Stomach (tissue), 9 donors: ENCODE data around the gene ORM1. TPM values are rescaled to one million over a fixed set of nuclear protein-coding genes. Genes with fewer than 3 reads are reported as not detected.

ENCODE experiments used
- DNase-seq, 2 donors: peaks; one replicate each; pipeline versions ENCODE4 v3.0.0 to v3.0.0-alpha.2; 2013 to 2019
- H3K27ac ChIP-seq, 5 donors: fragments of 200-600 bp in 4 of 5; sonication (generic) in 4 of 5; one replicate each; pipeline ENCODE4 v1.5.1; 2013 to 2019; ENCODE audit warnings: mild to moderate bottlenecking in 1 of 5, moderate library complexity in 1 of 5
- H3K27me3 ChIP-seq, 3 donors: fragments of 200-600 bp; sonication (generic); one replicate each; pipeline ENCODE4 v1.5.1; 2017 to 2019; ENCODE audit warnings: mixed run types in 1 of 3
- H3K36me3 ChIP-seq, 4 donors: fragments of 200-600 bp; sonication (generic); 1 replicate in 3 of 4; 2 replicates in 1 of 4; pipeline ENCODE4 v1.5.1; 2016 to 2019
- H3K4me1 ChIP-seq, 4 donors: fragments of 200-600 bp; sonication (generic); one replicate each; pipeline ENCODE4 v1.5.1; 2016 to 2019
- H3K4me3 ChIP-seq, 4 donors: fragments of 200-600 bp; sonication (generic) in 3 of 4; one replicate each; pipeline ENCODE4 v1.5.1; 2016 to 2019; ENCODE audit warnings: mild to moderate bottlenecking in 1 of 4
- H3K9me3 ChIP-seq, 4 donors: fragments of 200-600 bp; sonication (generic); one replicate each; pipeline ENCODE4 v1.5.1; 2016 to 2019
- EP300 ChIP-seq: sonication (generic); formaldehyde crosslinking; IDR thresholded peaks from one replicate; pipeline ENCODE4 v1.6.1; 2017; ENCODE audit warnings: antibody characterized with exemption
- POLR2A ChIP-seq, 4 donors: fragments of 450-650 bp; IDR thresholded peaks; one replicate each; pipeline ENCODE4 v1.6.1; 2016; ENCODE audit warnings: antibody characterized with exemption in 4 of 4, control low read depth in 2 of 4, mild to moderate bottlenecking in 1 of 4, moderate library complexity in 1 of 4
- POLR2AphosphoS5 ChIP-seq, 3 donors: sonication (generic); formaldehyde crosslinking; IDR thresholded peaks; one replicate each; pipeline ENCODE4 v1.6.1; 2016; ENCODE audit warnings: antibody characterized with exemption in 3 of 3
- WGBS, 5 donors: extraction: QIAGEN DNeasy Blood & Tissue Kit in 3 of 5; methylation state at CpG; one replicate each; pipeline versions ENCODE4 v1.1.5 to v1.1.7; 2013 to 2018; 5-methylcytosine and 5-hydroxymethylcytosine counted together
- intact Hi-C: fragments of 100-400 bp; cut with DNase I; formaldehyde crosslinking; loops from one replicate; pipeline ENCODE4 v1.15.1; 2023; ENCODE audit warnings: low total_unique reads
- polyA plus RNA-seq, 3 donors: library from polyadenylated mRNA; stranded (reverse); fragments of 200-250 nt; gene quantifications; one replicate each; pipeline ENCODE4 v1.2.3, GENCODE V29; 2013
- total RNA-seq, 5 donors: library from RNA; depleted of rRNA; stranded (reverse); fragments of >200 nt; gene quantifications; one replicate each; pipeline versions ENCODE4 v1.1.0 to v1.2.3, GENCODE V29; 2014 to 2016
- TF ChIP-seq, protein P1 (sequence below), 7 experiments: fragments of 450-650 bp in 4 of 7; fragments of 200-600 bp in 3 of 7; sonication (generic) in 3 of 7; IDR thresholded peaks; one replicate each; pipeline ENCODE4 v1.5.1; 2016 to 2019; ENCODE audit warnings: antibody characterized with exemption in 7 of 7, control low read depth in 2 of 7, mild to moderate bottlenecking in 1 of 7
- donor health status: healthy with polysubstance abuse.
- donor health status: Bipolar disorder and iron deficiency.
- donor health status: healthy.

The ORM1 gene
- total and polyA plus RNA-seq, 8 donors = 1.6 to 14.8 (median 2.9) TPM; not detected in 3

DNA sequence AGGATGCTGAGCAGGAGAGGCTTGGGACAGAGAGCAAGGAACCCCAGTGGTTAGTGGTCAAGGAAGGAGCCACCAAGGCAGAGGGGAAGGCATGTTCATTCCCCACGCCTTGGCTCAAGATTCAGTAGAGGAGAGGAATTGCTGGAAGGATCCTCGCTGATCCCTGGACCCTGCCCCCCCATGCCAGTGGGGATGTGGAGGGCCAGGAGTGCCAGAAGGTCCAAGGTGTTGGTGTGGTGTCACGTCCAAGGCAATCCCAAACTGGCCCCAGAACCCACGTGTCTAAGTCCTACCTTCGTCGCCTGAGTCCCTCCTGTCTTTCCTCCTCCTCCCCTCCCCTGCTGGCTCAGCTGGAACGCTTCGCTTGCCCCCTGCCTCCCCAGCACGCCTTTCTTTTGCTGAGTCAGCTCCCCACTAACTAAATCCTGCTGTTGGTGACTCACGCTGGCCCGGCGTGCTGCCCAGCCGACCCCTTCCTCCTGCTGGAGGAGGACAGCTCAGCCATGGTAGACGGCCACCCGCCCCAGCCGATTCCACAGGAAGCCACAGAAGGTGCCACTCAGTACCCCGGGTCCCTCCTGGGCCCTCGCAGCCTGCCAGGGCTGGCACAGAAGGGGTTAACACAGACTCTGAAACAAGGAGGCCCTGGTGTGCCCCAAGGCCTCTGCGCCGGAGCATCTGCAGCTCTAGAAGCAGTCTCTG is 37.6 kb upstream of the ORM1 start:
- peaks cover 0 to 9% (median 0%) of the 10 kb centered on the region in 4 donors for H3K4me1 ChIP-seq
- no peak overlapping the region for H3K4me3 ChIP-seq
- TF ChIP-seq POLR2A (IDR thresholded peaks at IDR 0.05) (no peak), POLR2AphosphoS5 (IDR thresholded peaks at IDR 0.05) (no peak), EP300 (no peak)
- TF ChIP-seq, protein P1, sequence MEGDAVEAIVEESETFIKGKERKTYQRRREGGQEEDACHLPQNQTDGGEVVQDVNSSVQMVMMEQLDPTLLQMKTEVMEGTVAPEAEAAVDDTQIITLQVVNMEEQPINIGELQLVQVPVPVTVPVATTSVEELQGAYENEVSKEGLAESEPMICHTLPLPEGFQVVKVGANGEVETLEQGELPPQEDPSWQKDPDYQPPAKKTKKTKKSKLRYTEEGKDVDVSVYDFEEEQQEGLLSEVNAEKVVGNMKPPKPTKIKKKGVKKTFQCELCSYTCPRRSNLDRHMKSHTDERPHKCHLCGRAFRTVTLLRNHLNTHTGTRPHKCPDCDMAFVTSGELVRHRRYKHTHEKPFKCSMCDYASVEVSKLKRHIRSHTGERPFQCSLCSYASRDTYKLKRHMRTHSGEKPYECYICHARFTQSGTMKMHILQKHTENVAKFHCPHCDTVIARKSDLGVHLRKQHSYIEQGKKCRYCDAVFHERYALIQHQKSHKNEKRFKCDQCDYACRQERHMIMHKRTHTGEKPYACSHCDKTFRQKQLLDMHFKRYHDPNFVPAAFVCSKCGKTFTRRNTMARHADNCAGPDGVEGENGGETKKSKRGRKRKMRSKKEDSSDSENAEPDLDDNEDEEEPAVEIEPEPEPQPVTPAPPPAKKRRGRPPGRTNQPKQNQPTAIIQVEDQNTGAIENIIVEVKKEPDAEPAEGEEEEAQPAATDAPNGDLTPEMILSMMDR (IDR thresholded peaks at IDR 0.05) = no peak
- peaks cover 0 to 7% (median 0%) of the 10 kb centered on the region in 4 donors for H3K36me3 ChIP-seq
- no peak overlapping the region for H3K27ac ChIP-seq
- intact Hi-C loops = loop anchor here (5.0 kb wide), 1 partner anchor 198 kb away; no protein-coding TSS in a partner anchor
- H3K27me3 ChIP-seq = no peaks in the 10 kb centered on the region
- H3K9me3 ChIP-seq = no peaks in the 10 kb centered on the region
- WGBS, 5 donors = 54 to 70% (median 69%) methylated on average over 13 to 20 of the region's 20 CpGs
- peak in 1 of 2 donors; percentile 85 for DNase-seq

DNA sequence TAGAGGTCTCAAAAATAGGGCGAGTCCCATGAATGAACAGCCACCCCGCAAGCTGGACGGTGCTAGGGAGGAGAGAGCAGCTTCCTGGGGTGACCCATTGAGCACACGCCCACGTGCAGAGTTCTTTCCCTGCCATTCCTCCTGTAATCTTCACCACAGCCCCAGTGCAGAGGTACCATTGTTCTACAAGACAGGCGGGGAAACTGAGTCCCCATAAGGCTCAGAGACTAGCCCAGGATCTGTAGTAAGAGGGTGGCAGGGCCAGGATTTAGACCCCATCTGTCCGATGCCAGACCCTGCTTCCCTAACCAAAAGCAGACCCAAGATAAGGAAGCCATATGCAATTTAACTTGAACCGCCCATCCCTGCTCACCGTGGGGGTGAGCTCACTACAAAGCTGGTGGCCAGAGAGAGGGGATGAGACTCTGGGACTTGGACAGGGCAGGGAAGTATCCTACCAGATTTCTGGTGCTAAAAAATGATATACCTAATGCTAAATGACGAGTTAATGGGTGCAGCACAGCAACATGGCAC is 36.7 kb upstream of the ORM1 start:
- no peaks in the 10 kb centered on the region for H3K27me3 ChIP-seq
- no peak overlapping the region for H3K4me3 ChIP-seq
- TF ChIP-seq, protein P1 (IDR thresholded peaks at IDR 0.05) = no peak
- no peak for TF ChIP-seq POLR2A (IDR thresholded peaks at IDR 0.05)
- TF ChIP-seq EP300 = no peak
- no peak for TF ChIP-seq POLR2AphosphoS5 (IDR thresholded peaks at IDR 0.05)
- no peak overlapping the region for H3K27ac ChIP-seq
- H3K36me3 ChIP-seq = peaks cover 0 to 7% (median 0%) of the 10 kb centered on the region in 4 donors
- H3K4me1 ChIP-seq = peaks cover 0 to 9% (median 0%) of the 10 kb centered on the region in 4 donors
- 81 to 88% (median 83%) methylated on average over 10 of the region's 10 CpGs for WGBS, 5 donors
- no peaks in the 10 kb centered on the region for H3K9me3 ChIP-seq
- intact Hi-C loops = loop anchor here (5.0 kb wide), 1 partner anchor 199 kb away; no protein-coding TSS in a partner anchor
- no peak for DNase-seq

DNA sequence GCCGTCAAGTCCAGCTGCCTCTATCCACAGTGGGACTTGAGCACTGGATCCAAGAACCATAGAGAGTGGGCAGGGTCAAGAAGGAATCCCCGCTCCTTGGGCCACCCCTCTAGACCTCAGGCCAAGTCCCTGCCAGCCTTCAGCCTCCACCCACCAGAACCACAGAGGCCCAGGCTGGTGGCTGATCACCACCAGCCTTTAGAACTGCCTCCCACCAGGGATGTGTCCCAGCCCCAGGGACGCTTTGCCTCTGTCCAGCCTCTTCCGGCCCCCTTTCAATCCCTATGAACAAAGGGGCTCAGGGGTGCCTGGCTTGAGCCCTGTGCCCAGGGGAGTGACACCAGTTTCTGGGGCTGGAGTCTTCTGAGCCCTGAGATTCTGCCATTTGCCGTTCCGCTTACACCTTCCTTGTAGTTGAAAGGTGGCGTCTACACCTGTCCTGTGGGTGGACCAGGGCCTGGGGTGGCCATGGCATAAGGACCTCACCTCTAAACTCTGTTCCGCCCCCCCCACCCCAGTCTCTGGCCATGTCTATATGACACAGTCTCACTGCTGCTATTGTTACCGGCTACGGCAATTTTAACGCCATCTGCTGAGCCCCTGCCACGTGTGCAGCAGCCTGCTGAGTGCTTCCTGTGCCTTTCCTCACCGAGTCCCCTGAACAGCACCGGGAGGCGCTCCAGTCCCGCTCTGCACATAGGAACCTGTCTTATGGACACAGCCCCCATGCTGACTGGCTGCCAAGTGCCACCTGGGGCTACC is 35.7 kb upstream of the ORM1 start:
- no peak overlapping the region for H3K4me3 ChIP-seq
- intact Hi-C loops = loop anchor here (5.0 kb wide), 1 partner anchor 200 kb away; no protein-coding TSS in a partner anchor
- 82 to 96% (median 85%) methylated on average over 12 to 16 of the region's 16 CpGs for WGBS, 5 donors
- no peak for DNase-seq
- H3K36me3 ChIP-seq = peaks cover 0 to 8% (median 3%) of the 10 kb centered on the region in 4 donors
- TF ChIP-seq, protein P1 (IDR thresholded peaks at IDR 0.05) = no peak
- TF ChIP-seq POLR2A (IDR thresholded peaks at IDR 0.05) (no peak), EP300 (no peak), POLR2AphosphoS5 (IDR thresholded peaks at IDR 0.05) (no peak)
- H3K9me3 ChIP-seq = no peaks in the 10 kb centered on the region
- H3K4me1 ChIP-seq = peaks cover 0 to 9% (median 0%) of the 10 kb centered on the region in 4 donors
- no peak overlapping the region for H3K27ac ChIP-seq
- H3K27me3 ChIP-seq = no peaks in the 10 kb centered on the region

DNA sequence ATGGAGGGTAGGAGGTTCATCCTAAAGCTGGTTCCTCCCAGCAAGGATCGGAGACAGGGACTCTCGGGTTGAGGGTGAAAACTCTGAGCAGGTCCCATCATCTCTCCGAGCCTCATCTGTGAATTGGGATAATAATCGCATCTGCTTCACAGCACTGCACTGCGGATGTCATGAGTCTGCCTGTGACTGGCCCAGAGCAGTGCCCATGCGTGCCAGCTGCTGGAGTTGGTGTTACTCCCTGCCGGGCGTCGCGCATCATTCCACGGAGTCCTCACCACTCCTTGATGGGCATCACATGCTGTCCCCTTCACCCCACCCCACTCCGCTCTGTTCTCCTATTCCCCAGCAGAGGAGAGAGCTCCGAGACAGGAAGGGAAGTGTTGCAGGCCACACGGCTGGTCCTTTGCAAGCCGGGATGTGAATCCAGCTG is 35.1 kb upstream of the ORM1 start:
- 78 to 87% (median 83%) methylated on average over 15 of the region's 15 CpGs for WGBS, 5 donors

More for the DNA sequence above, 35.1 kb upstream of the ORM1 start:
- peaks cover 0 to 14% (median 8%) of the 10 kb centered on the region in 4 donors for H3K36me3 ChIP-seq
- no peaks in the 10 kb centered on the region for H3K27me3 ChIP-seq
- intact Hi-C loops = loop anchor here (5.0 kb wide), 1 partner anchor 200 kb away; no protein-coding TSS in a partner anchor
- H3K4me1 ChIP-seq = peaks cover 0 to 9% (median 0%) of the 10 kb centered on the region in 4 donors
- no peak overlapping the region for H3K4me3 ChIP-seq
- no peak for DNase-seq
- H3K9me3 ChIP-seq = no peaks in the 10 kb centered on the region
- no peak overlapping the region for H3K27ac ChIP-seq
- TF ChIP-seq POLR2AphosphoS5 (IDR thresholded peaks at IDR 0.05) (no peak), POLR2A (IDR thresholded peaks at IDR 0.05) (no peak), EP300 (no peak)
- TF ChIP-seq, protein P1 (IDR thresholded peaks at IDR 0.05) = no peak
